Choroid plexus epithelial cell (primary cell): Measurements from ENCODE around the gene HORMAD1.

Experiments
- DNase-seq: peaks from one replicate; pipeline ENCODE4 v3.0.0-alpha.2; 2010; ENCODE audit warnings: low read depth
- H3K4me3 ChIP-seq: 2 replicates; pipeline ENCODE4 v1.5.1; 2011; ENCODE audit warnings: low read depth, mild to moderate bottlenecking, control low read depth, low read length, moderate library complexity
- CTCF ChIP-seq: conservative IDR thresholded peaks from 2 replicates; pipeline ENCODE4 v1.5.1; 2011; ENCODE audit warnings: low read depth, mild to moderate bottlenecking, control low read depth, inconsistent platforms, low read length, moderate library complexity

HORMAD1 gene

GRCh38 chr1:150686275-150686674 lies 34.4 kb downstream of the HORMAD1 start:
- no peak for TF ChIP-seq CTCF

GRCh38 chr1:150683914-150684313 lies 36.8 kb downstream of the HORMAD1 start:
- DNase-seq, result no peak
- no peak overlapping the region for H3K4me3 ChIP-seq
- TF ChIP-seq CTCF, result no peak

More at GRCh38 chr1:150686275-150686674, 34.4 kb downstream of the HORMAD1 start:
- H3K4me3 ChIP-seq, result no peak overlapping the region
- no peak for DNase-seq

- no peak for DNase-seq
- no peak for TF ChIP-seq CTCF
- no peak overlapping the region for H3K4me3 ChIP-seq
Observed at GRCh38 chr1:150678988-150679387, 41.7 kb downstream of the HORMAD1 start.

GRCh38 chr1:150674881-150675280 lies 45.8 kb downstream of the HORMAD1 start:
- DNase-seq, result no peak
- H3K4me3 ChIP-seq, result no peak overlapping the region
- no peak for TF ChIP-seq CTCF

GRCh38 chr1:150663321-150663720 lies 57.4 kb downstream of the HORMAD1 start:
- TF ChIP-seq CTCF, result no peak
- no peak for DNase-seq

GRCh38 chr1:150662811-150663210 lies 57.9 kb downstream of the HORMAD1 start:
- H3K4me3 ChIP-seq, result no peak overlapping the region
- DNase-seq, result no peak
- no peak for TF ChIP-seq CTCF

More at GRCh38 chr1:150663321-150663720, 57.4 kb downstream of the HORMAD1 start:
- H3K4me3 ChIP-seq, result no peak overlapping the region

GRCh38 chr1:150661156-150661555 lies 59.5 kb downstream of the HORMAD1 start:
- DNase-seq, result no peak
- no peak overlapping the region for H3K4me3 ChIP-seq
- no peak for TF ChIP-seq CTCF
